GM12878 (cell line): ENCODE data around the gene WRAP73.

Source experiments
- EP300 ChIP-seq, 2 experiments: fragments of 150-350 bp in 1 of 2; IDR thresholded peaks; 2 replicates each; pipeline ENCODE4 v1.6.1; 2011 to 2012; ENCODE audit warnings: low read depth in 2 of 2, low read length in 2 of 2, borderline replicate concordance in 1 of 2, improper control_type of control experiment in 1 of 2, inconsistent platforms in 1 of 2; ENCODE audit not compliant: control insufficient read depth in 1 of 2
- ESRRA ChIP-seq: IDR thresholded peaks from 2 replicates; pipeline ENCODE4 v1.6.1; 2012; ENCODE audit warnings: mild to moderate bottlenecking, low read length, improper control_type of control experiment
- EZH2 ChIP-seq: IDR thresholded peaks from 2 replicates; pipeline ENCODE4 v1.6.1; 2012; ENCODE audit warnings: low read depth, mild to moderate bottlenecking, control low read depth, inconsistent platforms, low read length, borderline replicate concordance; ENCODE audit not compliant: control insufficient read depth
- GABPA ChIP-seq: IDR thresholded peaks from 2 replicates; pipeline ENCODE4 v1.6.1; 2014; ENCODE audit warnings: antibody characterized with exemption, low read depth, mild to moderate bottlenecking, inconsistent platforms
- MTA3 ChIP-seq: IDR thresholded peaks from 2 replicates; pipeline ENCODE4 v1.6.1; 2012; ENCODE audit warnings: low read length, inconsistent platforms, borderline replicate concordance
- POLR2A ChIP-seq: IDR thresholded peaks from 2 replicates; pipeline ENCODE4 v1.6.1; 2011; ENCODE audit warnings: low read depth, mild to moderate bottlenecking, low read length
- RAD21 ChIP-seq: IDR thresholded peaks from 2 replicates; pipeline ENCODE4 v1.6.1; 2011; ENCODE audit warnings: mild to moderate bottlenecking, low read depth, low read length, moderate library complexity; ENCODE audit not compliant: insufficient read depth
- RCOR1 ChIP-seq: conservative IDR thresholded peaks from 2 replicates; pipeline ENCODE4 v1.6.1; 2012; ENCODE audit warnings: low read depth, low read length, improper control_type of control experiment
- ZBED1 ChIP-seq: IDR thresholded peaks from 2 replicates; pipeline ENCODE4 v1.6.1; 2016; ENCODE audit warnings: borderline replicate concordance
- TF ChIP-seq, protein P1 (sequence below): IDR thresholded peaks from 2 replicates; pipeline ENCODE4 v1.6.1; 2011; ENCODE audit warnings: low read depth, mild to moderate bottlenecking, low read length, moderate library complexity, borderline replicate concordance; ENCODE audit errors: extremely low read depth
- TF ChIP-seq, protein P2 (sequence below), 3 experiments: IDR thresholded peaks in 2 of 3; conservative IDR thresholded peaks in 1 of 3; 2 replicates each; pipeline ENCODE4 v1.5.1; 2011; ENCODE audit warnings: low read depth in 3 of 3, low read length in 3 of 3, mild to moderate bottlenecking in 3 of 3, control low read depth in 2 of 3, moderate library complexity in 2 of 3, inconsistent platforms in 1 of 3, mixed read lengths in 1 of 3; ENCODE audit not compliant: control insufficient read depth in 2 of 3, insufficient read depth in 1 of 3; ENCODE audit errors: extremely low read depth in 1 of 3
- TF ChIP-seq, protein P3 (sequence below): fragments of 450-650 bp; IDR thresholded peaks from 2 replicates; pipeline ENCODE4 v1.6.1; 2018; ENCODE audit warnings: mild to moderate bottlenecking, low read depth, moderate library complexity; ENCODE audit not compliant: partially characterized antibody
- TF ChIP-seq, protein P4 (sequence below): fragments of 450-650 bp; formaldehyde crosslinking; IDR thresholded peaks from 2 replicates; pipeline ENCODE4 v1.4.0; 2020; ENCODE audit warnings: mild to moderate bottlenecking, moderate library complexity

GRCh38 chr1:3642919-3643675 lies 6.8 kb downstream of the WRAP73 start:
- TF ChIP-seq POLR2A (no peak), EP300 (IDR thresholded peaks at IDR 0.05; ENCODE audit: borderline replicate concordance in 1 of 2, control insufficient read depth in 1 of 2, low read depth in 2 of 2, low read length in 2 of 2) (no peak), RAD21 (no peak), RCOR1 (no peak), ESRRA (no peak), ZBED1 (no peak), MTA3 (no peak), EZH2 (no peak), GABPA (no peak)
- TF ChIP-seq, protein P1, sequence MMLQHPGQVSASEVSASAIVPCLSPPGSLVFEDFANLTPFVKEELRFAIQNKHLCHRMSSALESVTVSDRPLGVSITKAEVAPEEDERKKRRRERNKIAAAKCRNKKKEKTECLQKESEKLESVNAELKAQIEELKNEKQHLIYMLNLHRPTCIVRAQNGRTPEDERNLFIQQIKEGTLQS, result no peak
- TF ChIP-seq, protein P2, sequence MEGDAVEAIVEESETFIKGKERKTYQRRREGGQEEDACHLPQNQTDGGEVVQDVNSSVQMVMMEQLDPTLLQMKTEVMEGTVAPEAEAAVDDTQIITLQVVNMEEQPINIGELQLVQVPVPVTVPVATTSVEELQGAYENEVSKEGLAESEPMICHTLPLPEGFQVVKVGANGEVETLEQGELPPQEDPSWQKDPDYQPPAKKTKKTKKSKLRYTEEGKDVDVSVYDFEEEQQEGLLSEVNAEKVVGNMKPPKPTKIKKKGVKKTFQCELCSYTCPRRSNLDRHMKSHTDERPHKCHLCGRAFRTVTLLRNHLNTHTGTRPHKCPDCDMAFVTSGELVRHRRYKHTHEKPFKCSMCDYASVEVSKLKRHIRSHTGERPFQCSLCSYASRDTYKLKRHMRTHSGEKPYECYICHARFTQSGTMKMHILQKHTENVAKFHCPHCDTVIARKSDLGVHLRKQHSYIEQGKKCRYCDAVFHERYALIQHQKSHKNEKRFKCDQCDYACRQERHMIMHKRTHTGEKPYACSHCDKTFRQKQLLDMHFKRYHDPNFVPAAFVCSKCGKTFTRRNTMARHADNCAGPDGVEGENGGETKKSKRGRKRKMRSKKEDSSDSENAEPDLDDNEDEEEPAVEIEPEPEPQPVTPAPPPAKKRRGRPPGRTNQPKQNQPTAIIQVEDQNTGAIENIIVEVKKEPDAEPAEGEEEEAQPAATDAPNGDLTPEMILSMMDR (IDR thresholded peaks at IDR 0.05 in 2 of 3, conservative IDR thresholded peaks at IDR 0.05 in 1 of 3; ENCODE audit: control insufficient read depth in 2 of 3, extremely low read depth in 1 of 3, insufficient read depth in 1 of 3, low read depth in 3 of 3, low read length in 3 of 3), result no peak
- TF ChIP-seq, protein P3, sequence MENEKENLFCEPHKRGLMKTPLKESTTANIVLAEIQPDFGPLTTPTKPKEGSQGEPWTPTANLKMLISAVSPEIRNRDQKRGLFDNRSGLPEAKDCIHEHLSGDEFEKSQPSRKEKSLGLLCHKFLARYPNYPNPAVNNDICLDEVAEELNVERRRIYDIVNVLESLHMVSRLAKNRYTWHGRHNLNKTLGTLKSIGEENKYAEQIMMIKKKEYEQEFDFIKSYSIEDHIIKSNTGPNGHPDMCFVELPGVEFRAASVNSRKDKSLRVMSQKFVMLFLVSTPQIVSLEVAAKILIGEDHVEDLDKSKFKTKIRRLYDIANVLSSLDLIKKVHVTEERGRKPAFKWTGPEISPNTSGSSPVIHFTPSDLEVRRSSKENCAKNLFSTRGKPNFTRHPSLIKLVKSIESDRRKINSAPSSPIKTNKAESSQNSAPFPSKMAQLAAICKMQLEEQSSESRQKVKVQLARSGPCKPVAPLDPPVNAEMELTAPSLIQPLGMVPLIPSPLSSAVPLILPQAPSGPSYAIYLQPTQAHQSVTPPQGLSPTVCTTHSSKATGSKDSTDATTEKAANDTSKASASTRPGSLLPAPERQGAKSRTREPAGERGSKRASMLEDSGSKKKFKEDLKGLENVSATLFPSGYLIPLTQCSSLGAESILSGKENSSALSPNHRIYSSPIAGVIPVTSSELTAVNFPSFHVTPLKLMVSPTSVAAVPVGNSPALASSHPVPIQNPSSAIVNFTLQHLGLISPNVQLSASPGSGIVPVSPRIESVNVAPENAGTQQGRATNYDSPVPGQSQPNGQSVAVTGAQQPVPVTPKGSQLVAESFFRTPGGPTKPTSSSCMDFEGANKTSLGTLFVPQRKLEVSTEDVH, result no peak
- TF ChIP-seq, protein P4, sequence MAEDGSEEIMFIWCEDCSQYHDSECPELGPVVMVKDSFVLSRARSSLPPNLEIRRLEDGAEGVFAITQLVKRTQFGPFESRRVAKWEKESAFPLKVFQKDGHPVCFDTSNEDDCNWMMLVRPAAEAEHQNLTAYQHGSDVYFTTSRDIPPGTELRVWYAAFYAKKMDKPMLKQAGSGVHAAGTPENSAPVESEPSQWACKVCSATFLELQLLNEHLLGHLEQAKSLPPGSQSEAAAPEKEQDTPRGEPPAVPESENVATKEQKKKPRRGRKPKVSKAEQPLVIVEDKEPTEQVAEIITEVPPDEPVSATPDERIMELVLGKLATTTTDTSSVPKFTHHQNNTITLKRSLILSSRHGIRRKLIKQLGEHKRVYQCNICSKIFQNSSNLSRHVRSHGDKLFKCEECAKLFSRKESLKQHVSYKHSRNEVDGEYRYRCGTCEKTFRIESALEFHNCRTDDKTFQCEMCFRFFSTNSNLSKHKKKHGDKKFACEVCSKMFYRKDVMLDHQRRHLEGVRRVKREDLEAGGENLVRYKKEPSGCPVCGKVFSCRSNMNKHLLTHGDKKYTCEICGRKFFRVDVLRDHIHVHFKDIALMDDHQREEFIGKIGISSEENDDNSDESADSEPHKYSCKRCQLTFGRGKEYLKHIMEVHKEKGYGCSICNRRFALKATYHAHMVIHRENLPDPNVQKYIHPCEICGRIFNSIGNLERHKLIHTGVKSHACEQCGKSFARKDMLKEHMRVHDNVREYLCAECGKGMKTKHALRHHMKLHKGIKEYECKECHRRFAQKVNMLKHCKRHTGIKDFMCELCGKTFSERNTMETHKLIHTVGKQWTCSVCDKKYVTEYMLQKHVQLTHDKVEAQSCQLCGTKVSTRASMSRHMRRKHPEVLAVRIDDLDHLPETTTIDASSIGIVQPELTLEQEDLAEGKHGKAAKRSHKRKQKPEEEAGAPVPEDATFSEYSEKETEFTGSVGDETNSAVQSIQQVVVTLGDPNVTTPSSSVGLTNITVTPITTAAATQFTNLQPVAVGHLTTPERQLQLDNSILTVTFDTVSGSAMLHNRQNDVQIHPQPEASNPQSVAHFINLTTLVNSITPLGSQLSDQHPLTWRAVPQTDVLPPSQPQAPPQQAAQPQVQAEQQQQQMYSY (CRISPR knock-in tag), result no peak
